ENCODE data around the gene LY6G5C. TPM values are rescaled to one million over a fixed set of nuclear protein-coding genes. Genes with fewer than 3 reads are reported as not detected.

Gene LY6G5C
- total RNA-seq, 1 experiment from 2014 or later = 1.7 TPM

GRCh38 chr6:31692886-31693285 is 12.0 kb upstream of the LY6G5C start:
- Histone ChIP-seq H3K4me3 (replicated peaks in 1 of 2; ENCODE audit: low read depth in 1 of 2, low read length in 2 of 2) (no peak overlapping the region), H3K79me2 (ENCODE audit: insufficient read depth, low read length) (no peaks in the 10 kb centered on the region), H3K36me3 (ENCODE audit: control insufficient read depth in 1 of 2, insufficient read depth in 2 of 2, low read length in 2 of 2) (peaks cover 20 to 21% of the 10 kb centered on the region in 2 experiments; a peak in 3 of 4 replicates), H3K27ac (ENCODE audit: low read depth, low read length) (no peak overlapping the region), H3K9me3 (ENCODE audit: control insufficient read depth in 1 of 2, insufficient read depth in 1 of 2, low read depth in 1 of 2, low read length in 2 of 2) (no peaks in the 10 kb centered on the region), H3K27me3 (ENCODE audit: insufficient read depth, low read length) (no peaks in the 10 kb centered on the region), H3K4me1 (ENCODE audit: control insufficient read depth in 1 of 2, insufficient read depth in 2 of 2, low read length in 2 of 2) (peaks cover 11 to 16% of the 10 kb centered on the region in 2 experiments), H2AFZ (ENCODE audit: low read depth, low read length, poor library complexity, severe bottlenecking) (no peak overlapping the region), H3K4me2 (ENCODE audit: low read length) (no peak overlapping the region), H3K9me2 (ENCODE audit: insufficient read depth) (no peaks in the 10 kb centered on the region), H4K20me1 (ENCODE audit: insufficient read depth) (no peaks in the 10 kb centered on the region), H3K9ac (ENCODE audit: low read length) (no peak overlapping the region)
- ChIA-PET POLR2A (no interaction called here), CTCF (no interaction called here), RAD21 (ENCODE audit: low non-redundant PET in 1 of 2, low total read pairs in 2 of 2, uncharacterized antibody in 2 of 2, unreplicated experiment in 2 of 2) (no interaction called here)
- ATAC-seq (no peak), DNase-seq (ENCODE audit: low read depth, low spot score) (no peak)
- no peak for TF ChIP-seq YY1 (IDR thresholded peaks at IDR 0.05; ENCODE audit: extremely low read depth, insufficient replicate concordance, low read depth, low read length)
- no peak for TF ChIP-seq SRF (IDR thresholded peaks at IDR 0.05; ENCODE audit: low read depth)
- TF ChIP-seq JUND (IDR thresholded peaks at IDR 0.05) = no peak
- TF ChIP-seq SIN3A (IDR thresholded peaks at IDR 0.05; ENCODE audit: low read depth) = no peak
- TF ChIP-seq ZFX (IDR thresholded peaks at IDR 0.05) = no peak
- no peak for TF ChIP-seq CBX3 (IDR thresholded peaks at IDR 0.05; ENCODE audit: low read depth)
- TF ChIP-seq FOSL1 (IDR thresholded peaks at IDR 0.05; ENCODE audit: low read depth) = no peak
- intact Hi-C loops (cut with micrococcal nuclease) = no loop called here
- no TSS peak for BruUV-seq (replicated peaks)

- Histone ChIP-seq H3K27ac (ENCODE audit: low read depth, low read length) (no peak overlapping the region), H2AFZ (ENCODE audit: low read depth, low read length, poor library complexity, severe bottlenecking) (no peak overlapping the region), H3K9me2 (ENCODE audit: insufficient read depth) (no peaks in the 10 kb centered on the region), H3K4me3 (replicated peaks in 1 of 2; ENCODE audit: low read depth in 1 of 2, low read length in 2 of 2) (no peak overlapping the region), H3K9me3 (ENCODE audit: control insufficient read depth in 1 of 2, insufficient read depth in 1 of 2, low read depth in 1 of 2, low read length in 2 of 2) (no peaks in the 10 kb centered on the region), H3K79me2 (ENCODE audit: insufficient read depth, low read length) (no peaks in the 10 kb centered on the region), H3K9ac (ENCODE audit: low read length) (no peak overlapping the region), H3K4me2 (ENCODE audit: low read length) (no peak overlapping the region), H3K27me3 (ENCODE audit: insufficient read depth, low read length) (no peaks in the 10 kb centered on the region), H3K4me1 (ENCODE audit: control insufficient read depth in 1 of 2, insufficient read depth in 2 of 2, low read length in 2 of 2) (peaks cover 11 to 16% of the 10 kb centered on the region in 2 experiments), H4K20me1 (ENCODE audit: insufficient read depth) (no peaks in the 10 kb centered on the region), H3K36me3 (ENCODE audit: control insufficient read depth in 1 of 2, insufficient read depth in 2 of 2, low read length in 2 of 2) (peaks cover 22 to 24% of the 10 kb centered on the region in 2 experiments; a peak in 3 of 4 replicates)
- ATAC-seq = no peak
- DNase-seq (ENCODE audit: low read depth, low spot score) = no peak
- intact Hi-C loops (cut with micrococcal nuclease) = no loop called here
- no TSS peak for BruUV-seq (replicated peaks)
- TF ChIP-seq CTCF (IDR thresholded peaks at IDR 0.05 in 2 of 3, conservative IDR thresholded peaks at IDR 0.05 in 1 of 3; ENCODE audit: borderline replicate concordance in 1 of 3, insufficient read depth in 1 of 3, low read depth in 2 of 3, low read length in 2 of 3) = no peak
- no peak for TF ChIP-seq CEBPB (IDR thresholded peaks at IDR 0.05; ENCODE audit: low read depth)
- TF ChIP-seq TCF7L2 (IDR thresholded peaks at IDR 0.05; ENCODE audit: borderline replicate concordance, extremely low read depth, insufficient read depth, insufficient read length) = no peak
- TF ChIP-seq CBX3 (IDR thresholded peaks at IDR 0.05; ENCODE audit: low read depth) = no peak
- ChIA-PET RAD21 (ENCODE audit: low non-redundant PET in 1 of 2, low total read pairs in 2 of 2, uncharacterized antibody in 2 of 2, unreplicated experiment in 2 of 2) (no interaction called here), CTCF (no interaction called here), POLR2A (no interaction called here)
These were observed 11.5 kb upstream of the LY6G5C start for GRCh38 chr6:31692353-31692752.
